Liver (tissue), 3 donors: ENCODE measurements around the gene SVEP1.

Experiments
- EGR1 ChIP-seq, 2 donors: IDR thresholded peaks; 2 replicates each; pipeline ENCODE4 v1.6.1; 2016 to 2018; ENCODE audit warnings: antibody characterized with exemption in 2 of 2, low read depth in 2 of 2
- GABPA ChIP-seq, 2 donors: IDR thresholded peaks in 1 of 2; conservative IDR thresholded peaks in 1 of 2; 2 replicates each; pipeline ENCODE4 v1.6.1; 2016; ENCODE audit warnings: antibody characterized with exemption in 2 of 2, mild to moderate bottlenecking in 1 of 2, moderate library complexity in 1 of 2
- HNF4G ChIP-seq: IDR thresholded peaks from 2 replicates; pipeline ENCODE4 v1.6.1; 2016; ENCODE audit warnings: antibody characterized with exemption
- JUND ChIP-seq, 2 donors: IDR thresholded peaks; 2 replicates each; pipeline ENCODE4 v1.6.1; 2016; ENCODE audit warnings: antibody characterized with exemption in 2 of 2
- NR2F2 ChIP-seq: IDR thresholded peaks from 2 replicates; pipeline ENCODE4 v1.6.1; 2016; ENCODE audit warnings: antibody characterized with exemption
- RAD21 ChIP-seq, 2 donors: IDR thresholded peaks; 2 replicates each; pipeline ENCODE4 v1.6.1; 2016; ENCODE audit warnings: antibody characterized with exemption in 2 of 2, mild to moderate bottlenecking in 2 of 2
- RXRA ChIP-seq, 2 donors: IDR thresholded peaks; 2 replicates each; pipeline ENCODE4 v1.6.1; 2017 to 2018; ENCODE audit warnings: antibody characterized with exemption in 2 of 2, mild to moderate bottlenecking in 1 of 2
- SP1 ChIP-seq: IDR thresholded peaks from 2 replicates; pipeline ENCODE4 v1.6.1; 2018; ENCODE audit warnings: antibody characterized with exemption, mild to moderate bottlenecking
- TAF1 ChIP-seq: conservative IDR thresholded peaks from 2 replicates; pipeline ENCODE4 v1.6.1; 2016; ENCODE audit warnings: antibody characterized with exemption, mild to moderate bottlenecking
- YY1 ChIP-seq: IDR thresholded peaks from 2 replicates; pipeline ENCODE4 v1.6.1; 2016; ENCODE audit warnings: antibody characterized with exemption, mild to moderate bottlenecking
- TF ChIP-seq, protein P1 (sequence below): fragments of 150-350 bp; IDR thresholded peaks from 2 replicates; pipeline ENCODE4 v1.5.1; 2017; ENCODE audit warnings: improper control_type of control experiment, low read depth, low read length; ENCODE audit not compliant: missing input control
- TF ChIP-seq, protein P2 (sequence below): IDR thresholded peaks from 2 replicates; pipeline ENCODE4 v1.6.1; 2016; ENCODE audit warnings: antibody characterized with exemption, mild to moderate bottlenecking
- TF ChIP-seq, protein P3 (sequence below): IDR thresholded peaks from 2 replicates; pipeline ENCODE4 v1.6.1; 2016; ENCODE audit warnings: antibody characterized with exemption
- donor health status: healthy.
- donor health status: healthy.

DNA sequence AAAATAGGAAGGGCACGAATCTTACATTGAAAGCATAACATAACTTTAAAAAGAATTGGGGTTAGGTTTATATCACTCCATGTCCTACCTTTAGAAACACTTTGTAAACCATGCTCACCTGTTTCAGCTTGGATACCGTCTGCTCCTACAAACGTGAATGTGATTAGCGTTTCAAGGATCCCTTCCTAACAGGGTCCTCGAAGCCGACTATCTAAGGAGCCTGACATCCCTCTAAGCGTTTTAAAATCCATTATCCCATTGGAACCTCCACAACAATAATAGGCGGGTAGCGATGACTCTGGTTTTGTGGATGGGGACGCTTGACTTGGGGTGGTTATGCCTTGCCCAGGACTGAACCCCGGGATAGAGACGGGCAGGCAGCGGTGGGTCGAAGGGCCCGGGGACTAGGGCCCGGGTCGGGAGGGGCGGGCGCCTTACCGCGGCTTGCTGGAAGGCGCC lies 937 bp downstream of the SVEP1 start:
- TF ChIP-seq, protein P1, sequence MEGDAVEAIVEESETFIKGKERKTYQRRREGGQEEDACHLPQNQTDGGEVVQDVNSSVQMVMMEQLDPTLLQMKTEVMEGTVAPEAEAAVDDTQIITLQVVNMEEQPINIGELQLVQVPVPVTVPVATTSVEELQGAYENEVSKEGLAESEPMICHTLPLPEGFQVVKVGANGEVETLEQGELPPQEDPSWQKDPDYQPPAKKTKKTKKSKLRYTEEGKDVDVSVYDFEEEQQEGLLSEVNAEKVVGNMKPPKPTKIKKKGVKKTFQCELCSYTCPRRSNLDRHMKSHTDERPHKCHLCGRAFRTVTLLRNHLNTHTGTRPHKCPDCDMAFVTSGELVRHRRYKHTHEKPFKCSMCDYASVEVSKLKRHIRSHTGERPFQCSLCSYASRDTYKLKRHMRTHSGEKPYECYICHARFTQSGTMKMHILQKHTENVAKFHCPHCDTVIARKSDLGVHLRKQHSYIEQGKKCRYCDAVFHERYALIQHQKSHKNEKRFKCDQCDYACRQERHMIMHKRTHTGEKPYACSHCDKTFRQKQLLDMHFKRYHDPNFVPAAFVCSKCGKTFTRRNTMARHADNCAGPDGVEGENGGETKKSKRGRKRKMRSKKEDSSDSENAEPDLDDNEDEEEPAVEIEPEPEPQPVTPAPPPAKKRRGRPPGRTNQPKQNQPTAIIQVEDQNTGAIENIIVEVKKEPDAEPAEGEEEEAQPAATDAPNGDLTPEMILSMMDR = no peak
- TF ChIP-seq RAD21 (IDR thresholded peaks at IDR 0.05) = no peak
- TF ChIP-seq JUND (IDR thresholded peaks at IDR 0.05) = no peak
- no peak for TF ChIP-seq YY1
- TF ChIP-seq NR2F2 = no peak
- TF ChIP-seq GABPA (IDR thresholded peaks at IDR 0.05 in 1 of 2, conservative IDR thresholded peaks at IDR 0.05 in 1 of 2) = no peak
- TF ChIP-seq, protein P2, sequence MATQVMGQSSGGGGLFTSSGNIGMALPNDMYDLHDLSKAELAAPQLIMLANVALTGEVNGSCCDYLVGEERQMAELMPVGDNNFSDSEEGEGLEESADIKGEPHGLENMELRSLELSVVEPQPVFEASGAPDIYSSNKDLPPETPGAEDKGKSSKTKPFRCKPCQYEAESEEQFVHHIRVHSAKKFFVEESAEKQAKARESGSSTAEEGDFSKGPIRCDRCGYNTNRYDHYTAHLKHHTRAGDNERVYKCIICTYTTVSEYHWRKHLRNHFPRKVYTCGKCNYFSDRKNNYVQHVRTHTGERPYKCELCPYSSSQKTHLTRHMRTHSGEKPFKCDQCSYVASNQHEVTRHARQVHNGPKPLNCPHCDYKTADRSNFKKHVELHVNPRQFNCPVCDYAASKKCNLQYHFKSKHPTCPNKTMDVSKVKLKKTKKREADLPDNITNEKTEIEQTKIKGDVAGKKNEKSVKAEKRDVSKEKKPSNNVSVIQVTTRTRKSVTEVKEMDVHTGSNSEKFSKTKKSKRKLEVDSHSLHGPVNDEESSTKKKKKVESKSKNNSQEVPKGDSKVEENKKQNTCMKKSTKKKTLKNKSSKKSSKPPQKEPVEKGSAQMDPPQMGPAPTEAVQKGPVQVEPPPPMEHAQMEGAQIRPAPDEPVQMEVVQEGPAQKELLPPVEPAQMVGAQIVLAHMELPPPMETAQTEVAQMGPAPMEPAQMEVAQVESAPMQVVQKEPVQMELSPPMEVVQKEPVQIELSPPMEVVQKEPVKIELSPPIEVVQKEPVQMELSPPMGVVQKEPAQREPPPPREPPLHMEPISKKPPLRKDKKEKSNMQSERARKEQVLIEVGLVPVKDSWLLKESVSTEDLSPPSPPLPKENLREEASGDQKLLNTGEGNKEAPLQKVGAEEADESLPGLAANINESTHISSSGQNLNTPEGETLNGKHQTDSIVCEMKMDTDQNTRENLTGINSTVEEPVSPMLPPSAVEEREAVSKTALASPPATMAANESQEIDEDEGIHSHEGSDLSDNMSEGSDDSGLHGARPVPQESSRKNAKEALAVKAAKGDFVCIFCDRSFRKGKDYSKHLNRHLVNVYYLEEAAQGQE = no peak
- no peak for TF ChIP-seq RXRA (IDR thresholded peaks at IDR 0.05)
- no peak for TF ChIP-seq TAF1
- TF ChIP-seq, protein P3, sequence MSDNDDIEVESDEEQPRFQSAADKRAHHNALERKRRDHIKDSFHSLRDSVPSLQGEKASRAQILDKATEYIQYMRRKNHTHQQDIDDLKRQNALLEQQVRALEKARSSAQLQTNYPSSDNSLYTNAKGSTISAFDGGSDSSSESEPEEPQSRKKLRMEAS = no peak
- no peak for TF ChIP-seq EGR1 (IDR thresholded peaks at IDR 0.05; ENCODE audit: low read depth in 2 of 2)
- TF ChIP-seq SP1 = no peak
- TF ChIP-seq HNF4G = no peak
